Activated naive CD4-positive, alpha-beta T cell treated with anti-CD3 and anti-CD28 coated beads for 36 hours (primary cell): ENCODE data around the gene POMZP3. TPM values are rescaled to one million over a fixed set of nuclear protein-coding genes. Genes with fewer than 3 reads are reported as not detected.
"Not testable (repeated sequence)": the region's sequence is repeated elsewhere in the genome, so short reads cannot be mapped to it uniquely, and the experiment has no call there.

Experiments used
- CTCF ChIA-PET: fragments of 350-600 bp; sonication (Branson Sonifier 250); formaldehyde crosslinking; loops from one replicate; lab custom pipeline; 2021; ENCODE audit warnings: antibody characterized with exemption; lab: Charles Lee
- DNase-seq: peaks from one replicate; pipeline ENCODE4 v3.0.0-alpha.2; 2020
- H3K27ac Mint-ChIP-seq: one replicate; pipeline ENCODE4 v1.8.0; 2021; ENCODE audit warnings: mild to moderate bottlenecking, mixed read lengths
- H3K27me3 Mint-ChIP-seq: one replicate; pipeline ENCODE4 v1.8.0; 2021; ENCODE audit warnings: low read depth, mixed read lengths
- H3K36me3 Mint-ChIP-seq: one replicate; pipeline ENCODE4 v1.8.0; 2021; ENCODE audit warnings: low read depth, mixed read lengths
- H3K4me1 Mint-ChIP-seq: one replicate; pipeline ENCODE4 v1.8.0; 2021; ENCODE audit warnings: low read depth, mixed read lengths
- H3K4me3 Mint-ChIP-seq: one replicate; pipeline ENCODE4 v1.8.0; 2021; ENCODE audit warnings: mild to moderate bottlenecking, moderate library complexity, mixed read lengths
- H3K9me3 Mint-ChIP-seq: one replicate; pipeline ENCODE4 v1.8.0; 2021; ENCODE audit warnings: mixed read lengths
- intact Hi-C: fragments of 100-400 bp; cut with micrococcal nuclease; formaldehyde crosslinking; loops from one replicate; pipeline ENCODE4 v1.15.1; 2023
- total RNA-seq, 2 experiments: library from RNA; stranded (reverse); gene quantifications; one replicate each; pipeline ENCODE4 v1.2.3, GENCODE V29; 2021

Gene POMZP3
- 10 to 100 TPM; 34.4 to 38.7 TPM for total RNA-seq

DNA sequence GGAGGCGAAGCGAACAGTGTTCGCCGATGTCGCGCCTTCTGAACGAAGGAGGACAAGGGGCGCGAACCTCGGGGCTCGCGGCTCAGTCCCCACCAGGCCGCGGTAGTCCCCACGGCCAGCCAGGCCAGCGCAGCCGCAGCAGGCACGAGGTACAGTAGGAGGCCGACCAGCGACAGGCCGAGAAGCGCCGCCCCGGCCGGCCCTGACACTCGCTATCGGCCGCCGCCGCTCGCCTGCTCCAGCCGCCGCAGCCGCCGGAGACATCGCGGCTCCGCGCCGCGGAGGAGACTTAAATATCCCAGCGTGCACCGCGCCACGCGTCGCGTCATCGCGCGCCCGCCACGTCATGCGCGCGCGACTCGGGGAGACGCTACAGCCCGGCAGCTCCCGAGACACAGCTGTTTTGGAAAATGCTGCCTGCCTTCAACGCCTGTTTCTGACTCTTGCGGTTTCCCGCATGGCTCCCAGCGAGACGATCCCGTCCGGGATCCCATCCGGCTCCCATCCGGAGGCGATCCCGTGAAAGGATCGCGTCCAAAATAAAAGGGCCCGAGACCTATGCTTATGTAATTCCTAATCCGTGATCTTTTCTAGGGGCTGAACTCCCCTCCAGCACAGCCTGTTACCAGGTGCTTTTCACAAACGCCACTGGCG is at the start of gene POMZP3:
TSS of gene POMZP3 (minus strand) at position 291 of the 654 bp plus-strand sequence. CDS start 1,215 bp downstream, outside the sequence.
- H3K9me3 Mint-ChIP-seq, H3K27me3 Mint-ChIP-seq, CTCF ChIA-PET, intact Hi-C loops, H3K36me3 Mint-ChIP-seq, H3K4me1 Mint-ChIP-seq: not testable (repeated sequence)
- Mint-ChIP-seq H3K4me3 (peak within 1 kb of the TSS; percentile 90), H3K27ac (peak within 1 kb of the TSS; percentile 92)
- DNase-seq: peak; percentile 33

DNA sequence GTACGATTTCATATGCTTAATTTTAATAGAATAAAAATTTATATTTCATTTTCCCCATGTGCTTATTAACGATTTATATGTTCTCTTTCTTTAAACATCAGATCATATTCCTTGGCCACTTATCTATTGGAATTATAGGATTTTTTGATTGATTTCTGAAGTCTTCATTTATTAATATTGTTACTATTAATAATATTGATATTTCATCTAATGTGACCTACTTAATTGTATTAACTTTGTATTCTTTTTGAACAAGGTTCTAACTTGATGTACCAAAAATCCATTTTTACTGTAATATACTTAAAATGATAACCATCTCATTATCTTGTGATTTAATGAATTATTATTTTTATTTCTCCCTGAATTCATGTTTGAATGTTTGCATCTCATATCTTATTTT is 48.7 kb upstream of the POMZP3 start:
- CTCF ChIA-PET, H3K36me3 Mint-ChIP-seq, H3K4me1 Mint-ChIP-seq, H3K9me3 Mint-ChIP-seq, DNase-seq, H3K27ac Mint-ChIP-seq, intact Hi-C loops, H3K27me3 Mint-ChIP-seq, H3K4me3 Mint-ChIP-seq: not testable (repeated sequence)

- H3K27me3 Mint-ChIP-seq, H3K4me3 Mint-ChIP-seq, DNase-seq, intact Hi-C loops, H3K9me3 Mint-ChIP-seq, H3K4me1 Mint-ChIP-seq, H3K27ac Mint-ChIP-seq, CTCF ChIA-PET, H3K36me3 Mint-ChIP-seq: not testable (repeated sequence)
Measured at GRCh38 chr7:76673346-76673745, 46.3 kb upstream of the POMZP3 start.

- H3K4me3 Mint-ChIP-seq, H3K9me3 Mint-ChIP-seq, intact Hi-C loops, CTCF ChIA-PET, DNase-seq, H3K36me3 Mint-ChIP-seq, H3K4me1 Mint-ChIP-seq, H3K27me3 Mint-ChIP-seq, H3K27ac Mint-ChIP-seq: not testable (repeated sequence)
Measured at GRCh38 chr7:76659212-76659611, 32.1 kb upstream of the POMZP3 start.

- H3K4me1 Mint-ChIP-seq, H3K27ac Mint-ChIP-seq, H3K4me3 Mint-ChIP-seq, H3K9me3 Mint-ChIP-seq, DNase-seq, H3K36me3 Mint-ChIP-seq, intact Hi-C loops, CTCF ChIA-PET, H3K27me3 Mint-ChIP-seq: not testable (repeated sequence)
Measured at GRCh38 chr7:76656425-76656824, 29.3 kb upstream of the POMZP3 start.

GRCh38 chr7:76642620-76643019 is 15.5 kb upstream of the POMZP3 start:
- H3K4me3 Mint-ChIP-seq, H3K36me3 Mint-ChIP-seq, H3K9me3 Mint-ChIP-seq, H3K27me3 Mint-ChIP-seq, CTCF ChIA-PET, H3K4me1 Mint-ChIP-seq, intact Hi-C loops, DNase-seq, H3K27ac Mint-ChIP-seq: not testable (repeated sequence)

DNA sequence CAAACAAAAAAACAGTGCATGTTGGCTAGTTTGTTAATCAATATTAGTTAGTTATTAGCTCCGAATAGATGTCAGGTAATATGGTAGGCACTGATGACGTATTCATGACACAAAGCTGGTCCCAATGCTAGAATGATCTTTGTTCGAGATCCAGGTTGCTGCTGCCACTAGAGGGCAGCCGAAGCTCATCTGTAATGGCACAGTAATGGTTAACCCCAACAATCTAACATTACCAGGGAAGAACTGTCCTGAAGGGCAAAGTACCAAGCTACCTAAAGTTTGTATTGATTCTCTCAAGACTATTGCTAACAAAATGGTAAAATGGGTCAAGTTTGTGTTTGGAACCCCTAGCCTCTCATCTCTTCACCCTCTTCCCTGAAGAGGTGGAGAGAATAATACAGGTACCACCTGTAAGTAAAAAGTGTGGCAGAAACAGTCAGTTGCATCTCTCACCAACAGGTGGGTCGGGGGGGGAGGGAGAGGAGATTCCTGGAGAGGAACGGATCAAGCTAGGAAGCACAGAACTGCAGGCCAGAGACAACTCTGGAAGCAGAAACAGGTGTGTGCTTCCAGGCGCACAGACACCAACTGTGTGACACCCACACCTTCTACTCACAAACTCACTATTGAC is 10.1 kb upstream of the POMZP3 start:
- H3K27ac Mint-ChIP-seq, H3K9me3 Mint-ChIP-seq, H3K27me3 Mint-ChIP-seq, H3K4me3 Mint-ChIP-seq, H3K4me1 Mint-ChIP-seq, H3K36me3 Mint-ChIP-seq, intact Hi-C loops, CTCF ChIA-PET, DNase-seq: not testable (repeated sequence)

DNA sequence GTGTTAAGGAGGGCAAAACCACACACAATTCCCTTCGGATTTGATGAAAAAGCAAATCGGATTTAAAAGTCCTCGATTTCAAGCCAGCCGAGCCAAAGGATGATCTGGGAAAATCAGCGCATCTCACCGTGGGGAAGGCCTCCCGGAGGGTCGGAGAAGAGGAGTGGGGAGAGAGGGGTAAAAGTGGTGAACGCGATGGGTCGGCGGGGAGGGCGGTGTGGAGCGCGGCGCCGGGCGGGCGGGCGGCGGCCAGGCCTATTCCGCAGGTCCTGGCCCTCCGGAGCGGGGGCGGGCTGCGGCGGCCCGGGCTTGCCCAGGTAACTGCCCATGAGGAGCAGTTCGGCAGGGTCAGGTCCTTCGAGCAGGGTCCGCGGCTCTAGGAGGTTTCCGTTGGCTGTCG is 498 bp downstream of the POMZP3 start:
- CTCF ChIA-PET: not testable (repeated sequence)

GRCh38 chr7:76619439-76620190 is 7.5 kb downstream of the POMZP3 start:
- DNase-seq, intact Hi-C loops, H3K27ac Mint-ChIP-seq, H3K27me3 Mint-ChIP-seq, H3K4me1 Mint-ChIP-seq, H3K9me3 Mint-ChIP-seq, CTCF ChIA-PET, H3K36me3 Mint-ChIP-seq, H3K4me3 Mint-ChIP-seq: not testable (repeated sequence)

More for the DNA sequence above, 498 bp downstream of the POMZP3 start:
- H3K27me3 Mint-ChIP-seq, H3K9me3 Mint-ChIP-seq, H3K4me1 Mint-ChIP-seq, intact Hi-C loops, H3K36me3 Mint-ChIP-seq, DNase-seq: not testable (repeated sequence)
- H3K27ac Mint-ChIP-seq: peak overlapping the region; percentile 92
- peak overlapping the region; percentile 90 for H3K4me3 Mint-ChIP-seq

DNA sequence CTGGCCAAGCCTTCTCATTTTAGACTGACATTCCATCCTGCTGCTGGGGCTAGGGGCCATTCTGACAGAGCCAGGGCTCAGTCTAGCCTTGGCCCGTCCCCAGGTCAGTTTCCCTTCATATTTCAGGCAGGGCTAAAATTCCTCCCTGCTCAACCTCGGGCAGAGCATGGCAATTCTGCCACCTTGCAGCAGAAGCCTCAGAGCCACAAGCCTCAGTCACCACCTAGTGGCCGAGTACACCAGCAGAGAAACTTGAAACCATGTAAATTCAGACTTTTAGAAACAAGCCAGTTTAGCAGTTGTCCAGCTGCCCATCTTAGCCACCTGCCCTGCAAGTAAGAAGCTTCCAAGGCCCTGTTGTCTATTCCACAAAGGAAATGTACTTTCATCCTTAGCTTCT is 13.3 kb downstream of the POMZP3 start:
- H3K4me3 Mint-ChIP-seq, CTCF ChIA-PET, intact Hi-C loops, H3K36me3 Mint-ChIP-seq, DNase-seq, H3K27ac Mint-ChIP-seq, H3K9me3 Mint-ChIP-seq, H3K27me3 Mint-ChIP-seq, H3K4me1 Mint-ChIP-seq: not testable (repeated sequence)

GRCh38 chr7:76612232-76612631 is 14.8 kb downstream of the POMZP3 start:
- H3K27ac Mint-ChIP-seq, H3K9me3 Mint-ChIP-seq, H3K4me3 Mint-ChIP-seq, intact Hi-C loops, DNase-seq, H3K4me1 Mint-ChIP-seq, CTCF ChIA-PET, H3K27me3 Mint-ChIP-seq, H3K36me3 Mint-ChIP-seq: not testable (repeated sequence)

- H3K27me3 Mint-ChIP-seq, DNase-seq, H3K4me1 Mint-ChIP-seq, H3K4me3 Mint-ChIP-seq, H3K36me3 Mint-ChIP-seq, H3K9me3 Mint-ChIP-seq, intact Hi-C loops, H3K27ac Mint-ChIP-seq, CTCF ChIA-PET: not testable (repeated sequence)
Measured at GRCh38 chr7:76609864-76610263, 17.2 kb downstream of the POMZP3 start.

- CTCF ChIA-PET: interaction anchor here (1.5 kb wide), 1 partner anchor 166 kb away, joined by 4 read pairs; no protein-coding TSS in a partner anchor
- H3K4me1 Mint-ChIP-seq, H3K4me3 Mint-ChIP-seq, H3K27ac Mint-ChIP-seq, H3K9me3 Mint-ChIP-seq, H3K27me3 Mint-ChIP-seq, intact Hi-C loops, H3K36me3 Mint-ChIP-seq: not testable (repeated sequence)
- peak; percentile 12 for DNase-seq
Measured at GRCh38 chr7:76608469-76608868, 18.6 kb downstream of the POMZP3 start.
